ENCODE measurements around the gene GINS2. TPM values are rescaled to one million over a fixed set of nuclear protein-coding genes. Genes with fewer than 3 reads are reported as not detected.

GINS2 gene
- total RNA-seq, 1 donor from 2014 or later: 87.4 TPM

- no peak overlapping the region for H3K27ac Mint-ChIP-seq
- H3K4me1 Mint-ChIP-seq: no peaks in the 10 kb centered on the region
- H3K27me3 Mint-ChIP-seq: peaks cover under 1% of the 10 kb centered on the region
- no peak for DNase-seq
- no peaks in the 10 kb centered on the region for H3K36me3 Mint-ChIP-seq (ENCODE audit: low read depth)
- intact Hi-C loops (cut with micrococcal nuclease): no loop called here
- H3K9me3 Mint-ChIP-seq: peaks cover 3% of the 10 kb centered on the region
- H3K4me3 Mint-ChIP-seq: no peak overlapping the region
Observed at GRCh38 chr16:85709766-85710585, 21.2 kb upstream of the GINS2 start.

DNA sequence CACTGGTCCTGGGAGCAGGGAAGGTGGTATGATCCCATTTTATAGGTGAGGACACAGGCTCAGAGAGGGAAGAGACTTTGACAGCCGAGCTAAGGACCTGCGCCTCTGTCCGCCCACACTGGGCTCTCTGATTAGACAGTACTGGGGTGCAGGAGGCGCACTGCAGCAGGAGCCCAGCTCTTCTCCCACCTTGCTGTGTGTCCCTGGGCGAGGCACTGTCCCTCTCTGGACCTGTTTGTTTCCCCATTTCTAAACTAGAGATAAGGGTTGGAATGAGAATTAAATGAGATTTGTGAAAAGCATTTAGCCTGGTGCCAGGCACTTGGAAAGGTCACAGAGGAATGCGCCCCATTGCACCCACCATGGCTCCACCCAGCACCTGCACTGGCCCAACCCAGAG is 19.6 kb upstream of the GINS2 start:
- peaks cover 3% of the 10 kb centered on the region for H3K9me3 Mint-ChIP-seq
- H3K27ac Mint-ChIP-seq: no peak overlapping the region
- no peak overlapping the region for H3K4me3 Mint-ChIP-seq
- H3K27me3 Mint-ChIP-seq: no peaks in the 10 kb centered on the region
- intact Hi-C loops (cut with micrococcal nuclease): no loop called here
- H3K4me1 Mint-ChIP-seq: no peaks in the 10 kb centered on the region
- H3K36me3 Mint-ChIP-seq (ENCODE audit: low read depth): no peaks in the 10 kb centered on the region
- DNase-seq: no peak

DNA sequence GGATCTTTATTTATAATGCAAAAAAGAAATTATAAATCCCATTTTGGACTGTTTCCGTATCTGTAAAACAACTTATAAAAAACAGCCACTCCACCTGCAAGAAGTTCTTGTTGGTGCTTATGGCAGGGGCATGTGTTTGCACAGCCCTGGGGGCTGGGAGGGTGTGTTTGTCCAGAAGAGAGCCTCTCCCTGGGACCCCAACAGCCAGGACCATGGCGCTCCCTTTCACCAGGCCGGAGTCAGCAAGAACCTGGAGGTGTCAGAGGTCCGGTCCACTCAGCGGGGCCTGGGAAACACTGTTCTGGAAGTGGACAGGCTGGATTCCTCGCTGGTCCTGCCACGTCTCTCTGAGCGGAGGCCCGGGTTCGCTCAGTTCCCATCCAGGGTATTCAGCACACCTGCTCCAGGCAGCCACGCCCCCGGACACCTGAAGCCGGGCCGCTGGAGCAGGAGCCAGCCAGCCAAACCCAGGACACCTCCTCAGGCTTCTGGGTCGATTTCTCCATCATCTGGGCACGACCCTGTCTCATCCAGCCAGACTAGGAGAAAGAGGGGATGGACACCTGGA is 18.9 kb upstream of the GINS2 start:
- H3K36me3 Mint-ChIP-seq (ENCODE audit: low read depth): no peaks in the 10 kb centered on the region
- H3K27me3 Mint-ChIP-seq: no peaks in the 10 kb centered on the region
- intact Hi-C loops (cut with micrococcal nuclease): no loop called here
- H3K27ac Mint-ChIP-seq: no peak overlapping the region
- no peak for DNase-seq
- H3K4me1 Mint-ChIP-seq: no peaks in the 10 kb centered on the region
- H3K9me3 Mint-ChIP-seq: peaks cover 3% of the 10 kb centered on the region
- H3K4me3 Mint-ChIP-seq: no peak overlapping the region

- intact Hi-C loops (cut with micrococcal nuclease): no loop called here
- H3K27me3 Mint-ChIP-seq: no peaks in the 10 kb centered on the region
Observed at GRCh38 chr16:85706449-85707034, 17.8 kb upstream of the GINS2 start.

GRCh38 chr16:85704900-85705846 is 16.4 kb upstream of the GINS2 start:
- no peak overlapping the region for H3K27ac Mint-ChIP-seq
- no peaks in the 10 kb centered on the region for H3K27me3 Mint-ChIP-seq
- intact Hi-C loops (cut with micrococcal nuclease): no loop called here
- H3K4me3 Mint-ChIP-seq: no peak overlapping the region
- H3K4me1 Mint-ChIP-seq: no peaks in the 10 kb centered on the region
- H3K36me3 Mint-ChIP-seq (ENCODE audit: low read depth): no peaks in the 10 kb centered on the region
- no peak for DNase-seq
- no peaks in the 10 kb centered on the region for H3K9me3 Mint-ChIP-seq

More at GRCh38 chr16:85706449-85707034, 17.8 kb upstream of the GINS2 start:
- Mint-ChIP-seq H3K27ac (no peak overlapping the region), H3K9me3 (no peaks in the 10 kb centered on the region), H3K36me3 (ENCODE audit: low read depth) (no peaks in the 10 kb centered on the region), H3K4me1 (no peaks in the 10 kb centered on the region), H3K4me3 (no peak overlapping the region)
- DNase-seq: no peak

GRCh38 chr16:85704011-85704410 is 15.3 kb upstream of the GINS2 start:
- H3K27ac Mint-ChIP-seq: no peak overlapping the region
- no peaks in the 10 kb centered on the region for H3K9me3 Mint-ChIP-seq
- no peaks in the 10 kb centered on the region for H3K36me3 Mint-ChIP-seq (ENCODE audit: low read depth)
- no peaks in the 10 kb centered on the region for H3K27me3 Mint-ChIP-seq
- H3K4me1 Mint-ChIP-seq: no peaks in the 10 kb centered on the region
- intact Hi-C loops (cut with micrococcal nuclease): no loop called here
- no peak for DNase-seq
- H3K4me3 Mint-ChIP-seq: no peak overlapping the region

- H3K27me3 Mint-ChIP-seq: no peaks in the 10 kb centered on the region
- H3K27ac Mint-ChIP-seq: no peak overlapping the region
- no peaks in the 10 kb centered on the region for H3K4me1 Mint-ChIP-seq
- DNase-seq: no peak
- no peaks in the 10 kb centered on the region for H3K36me3 Mint-ChIP-seq (ENCODE audit: low read depth)
- intact Hi-C loops (cut with micrococcal nuclease): no loop called here
- H3K9me3 Mint-ChIP-seq: no peaks in the 10 kb centered on the region
- no peak overlapping the region for H3K4me3 Mint-ChIP-seq
Observed at GRCh38 chr16:85699628-85700027, 10.9 kb upstream of the GINS2 start.

GRCh38 chr16:85698935-85699558 is 10.3 kb upstream of the GINS2 start:
- H3K36me3 Mint-ChIP-seq (ENCODE audit: low read depth): no peaks in the 10 kb centered on the region
- H3K4me1 Mint-ChIP-seq: no peaks in the 10 kb centered on the region
- H3K9me3 Mint-ChIP-seq: no peaks in the 10 kb centered on the region
- intact Hi-C loops (cut with micrococcal nuclease): no loop called here
- H3K27ac Mint-ChIP-seq: no peak overlapping the region
- H3K27me3 Mint-ChIP-seq: no peaks in the 10 kb centered on the region
- no peak for DNase-seq
- H3K4me3 Mint-ChIP-seq: no peak overlapping the region

- H3K27me3 Mint-ChIP-seq: peaks cover under 1% of the 10 kb centered on the region
- H3K36me3 Mint-ChIP-seq (ENCODE audit: low read depth): no peaks in the 10 kb centered on the region
- no peak overlapping the region for H3K27ac Mint-ChIP-seq
- no peak overlapping the region for H3K4me3 Mint-ChIP-seq
- no peaks in the 10 kb centered on the region for H3K9me3 Mint-ChIP-seq
- no peak for DNase-seq
- H3K4me1 Mint-ChIP-seq: no peaks in the 10 kb centered on the region
- intact Hi-C loops (cut with micrococcal nuclease): no loop called here
Observed at GRCh38 chr16:85698459-85698891, 9.7 kb upstream of the GINS2 start.

DNA sequence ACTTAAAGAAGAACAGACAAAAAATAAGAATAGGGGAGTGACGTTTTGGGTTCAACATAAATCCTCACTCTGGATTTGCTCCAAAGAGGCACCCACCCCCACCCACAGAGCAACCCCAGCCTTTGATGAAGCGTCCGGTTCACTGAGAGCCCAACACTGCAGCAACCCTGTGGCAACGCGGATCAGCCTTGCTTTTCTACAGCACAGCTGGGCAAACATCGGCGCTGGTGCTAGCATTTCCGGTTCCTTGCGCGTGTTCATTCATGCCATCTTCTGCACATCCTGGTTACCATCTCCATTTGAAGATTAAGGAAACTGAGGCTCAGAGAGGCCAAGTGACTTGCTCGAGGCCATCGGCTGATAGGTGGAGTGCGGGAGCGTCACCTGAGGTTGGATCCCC is 8.7 kb upstream of the GINS2 start:
- no peaks in the 10 kb centered on the region for H3K4me1 Mint-ChIP-seq
- DNase-seq: no peak
- intact Hi-C loops (cut with micrococcal nuclease): no loop called here
- no peaks in the 10 kb centered on the region for H3K36me3 Mint-ChIP-seq (ENCODE audit: low read depth)
- no peak overlapping the region for H3K27ac Mint-ChIP-seq
- H3K4me3 Mint-ChIP-seq: no peak overlapping the region
- H3K9me3 Mint-ChIP-seq: no peaks in the 10 kb centered on the region
- peaks cover 4% of the 10 kb centered on the region for H3K27me3 Mint-ChIP-seq

DNA sequence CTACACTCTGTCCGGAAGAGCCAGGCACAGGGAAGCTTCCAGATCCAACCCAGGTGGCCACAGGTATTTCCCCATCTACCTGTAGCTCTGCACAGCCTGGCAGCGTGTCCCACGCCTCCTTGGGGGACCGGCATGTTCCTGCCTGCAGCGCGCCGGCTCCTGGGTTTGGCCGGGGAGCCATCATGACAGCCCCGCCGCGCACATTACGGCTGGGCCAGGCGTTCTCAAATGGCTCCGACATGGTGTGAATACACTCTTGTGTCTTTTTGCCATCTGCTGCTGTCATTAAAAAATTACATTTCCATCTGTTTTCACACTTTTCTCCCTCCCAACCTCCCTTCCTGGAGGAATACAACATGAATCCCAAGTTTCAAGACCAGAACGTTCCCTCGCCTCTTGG is 8.0 kb upstream of the GINS2 start:
- no peaks in the 10 kb centered on the region for H3K4me1 Mint-ChIP-seq
- no peak overlapping the region for H3K27ac Mint-ChIP-seq
- no peak overlapping the region for H3K4me3 Mint-ChIP-seq
- no peak for DNase-seq
- peaks cover 5% of the 10 kb centered on the region for H3K27me3 Mint-ChIP-seq
- intact Hi-C loops (cut with micrococcal nuclease): no loop called here
- H3K9me3 Mint-ChIP-seq: no peaks in the 10 kb centered on the region
- no peaks in the 10 kb centered on the region for H3K36me3 Mint-ChIP-seq (ENCODE audit: low read depth)

DNA sequence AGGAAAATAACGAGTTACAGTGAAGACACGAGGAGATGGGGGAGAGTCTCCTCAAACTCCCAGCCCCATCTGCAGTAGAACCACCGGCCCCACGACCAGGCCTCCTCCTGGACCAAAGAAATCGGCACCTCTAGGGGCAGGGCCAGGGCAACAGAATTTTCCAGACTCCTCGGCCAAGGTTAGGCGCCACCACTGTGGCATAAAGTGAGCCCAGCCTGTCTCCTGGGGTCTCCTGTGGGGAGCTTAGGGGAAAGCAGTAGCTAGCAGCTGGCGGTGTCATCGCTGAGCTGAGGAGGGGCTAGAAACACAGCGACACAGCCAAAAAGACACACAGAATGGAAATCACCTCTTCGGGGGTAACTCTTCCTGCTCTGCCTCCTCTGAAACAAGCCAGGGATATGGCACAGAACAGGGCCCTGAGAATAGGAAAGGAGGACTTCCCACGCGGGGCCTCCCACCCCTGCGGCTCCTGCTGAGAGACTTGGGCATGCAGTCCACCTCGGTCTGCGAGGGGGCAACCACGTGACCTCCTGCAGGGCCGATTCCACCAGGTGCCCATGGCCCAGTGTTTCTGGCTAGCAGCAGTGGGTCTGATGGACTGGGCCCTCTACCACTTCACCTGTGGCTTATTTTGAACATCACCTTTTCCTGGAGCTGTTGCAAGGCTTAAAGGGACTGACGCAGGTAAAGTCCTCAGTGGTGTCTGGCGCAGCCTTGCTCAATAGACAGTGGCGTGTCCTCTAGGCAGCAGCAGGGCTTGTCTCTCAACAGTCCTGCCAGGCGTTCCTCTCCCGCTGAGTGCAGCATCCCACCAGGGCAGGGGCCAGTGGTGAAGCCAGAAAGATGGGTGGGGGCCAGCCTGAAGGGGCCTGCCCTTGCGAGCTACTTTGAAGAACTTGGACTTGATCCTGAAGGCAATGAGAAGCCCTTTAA is 6.7 kb upstream of the GINS2 start:
- no peak for DNase-seq
- peaks cover 5% of the 10 kb centered on the region for H3K27me3 Mint-ChIP-seq
- no peak overlapping the region for H3K4me3 Mint-ChIP-seq
- no peaks in the 10 kb centered on the region for H3K4me1 Mint-ChIP-seq
- H3K9me3 Mint-ChIP-seq: no peaks in the 10 kb centered on the region
- H3K36me3 Mint-ChIP-seq (ENCODE audit: low read depth): no peaks in the 10 kb centered on the region
- H3K27ac Mint-ChIP-seq: no peak overlapping the region
- intact Hi-C loops (cut with micrococcal nuclease): no loop called here

All from activated CD4-positive, alpha-beta T cell treated with anti-CD3 and anti-CD28 coated beads, Interleukin-2, amount 10 ng/mL, durations not matched to agents 24 days and 14 days (primary cell).